ENCODE measurements around the gene ARFGEF3. TPM values are rescaled to one million over a fixed set of nuclear protein-coding genes. Genes with fewer than 3 reads are reported as not detected.
"Not testable (repeated sequence)": the region's sequence is repeated elsewhere in the genome, so short reads cannot be mapped to it uniquely, and the experiment has no call there.

ARFGEF3 gene
- polyA plus RNA-seq, 4 donors, result 1.2 to 8.6 (median 5.8) TPM

- DNase-seq (ENCODE audit: low read depth in 4 of 4, low spot score in 3 of 4), result no peak
Measured at GRCh38 chr6:138211048-138211581, 49.4 kb downstream of the ARFGEF3 start.

- DNase-seq (ENCODE audit: low read depth in 4 of 4, low spot score in 3 of 4), result no peak
Measured at GRCh38 chr6:138211601-138212000, 49.9 kb downstream of the ARFGEF3 start.

- DNase-seq (ENCODE audit: low read depth in 4 of 4, low spot score in 3 of 4), result not testable (repeated sequence)
Measured at GRCh38 chr6:138212530-138212929, 50.8 kb downstream of the ARFGEF3 start.

GRCh38 chr6:138215093-138215782 lies 53.5 kb downstream of the ARFGEF3 start:
- DNase-seq (ENCODE audit: low read depth in 4 of 4, low spot score in 3 of 4), result no peak

GRCh38 chr6:138218449-138218848 lies 56.7 kb downstream of the ARFGEF3 start, which contains the start of gene PBOV1:
Gene PBOV1, minus strand, starts transcription at chr6:138218491. Its CDS starts 96 bp downstream, at chr6:138218395.
- no peak for DNase-seq (ENCODE audit: low read depth in 4 of 4, low spot score in 3 of 4)

GRCh38 chr6:138219398-138219797 lies 57.7 kb downstream of the ARFGEF3 start:
- DNase-seq (ENCODE audit: low read depth in 4 of 4, low spot score in 3 of 4), result no peak

GRCh38 chr6:138219901-138220300 lies 58.2 kb downstream of the ARFGEF3 start:
- no peak for DNase-seq (ENCODE audit: low read depth in 4 of 4, low spot score in 3 of 4)

- DNase-seq (ENCODE audit: low read depth in 4 of 4, low spot score in 3 of 4), result no peak
Measured at GRCh38 chr6:138222901-138223546, 61.3 kb downstream of the ARFGEF3 start.

- DNase-seq (ENCODE audit: low read depth in 4 of 4, low spot score in 3 of 4), result no peak
Measured at GRCh38 chr6:138225953-138226352, 64.2 kb downstream of the ARFGEF3 start.

- DNase-seq (ENCODE audit: low read depth in 4 of 4, low spot score in 3 of 4), result no peak
Measured at GRCh38 chr6:138226700-138227315, 65.1 kb downstream of the ARFGEF3 start.

GRCh38 chr6:138227316-138227781 lies 65.6 kb downstream of the ARFGEF3 start:
- no peak for DNase-seq (ENCODE audit: low read depth in 4 of 4, low spot score in 3 of 4)

GRCh38 chr6:138229072-138229471 lies 67.3 kb downstream of the ARFGEF3 start:
- DNase-seq (ENCODE audit: low read depth in 4 of 4, low spot score in 3 of 4), result no peak

GRCh38 chr6:138229663-138230179 lies 68.0 kb downstream of the ARFGEF3 start:
- DNase-seq (ENCODE audit: low read depth in 4 of 4, low spot score in 3 of 4), result no peak

- DNase-seq (ENCODE audit: low read depth in 4 of 4, low spot score in 3 of 4), result no peak
Measured at GRCh38 chr6:138230221-138230620, 68.5 kb downstream of the ARFGEF3 start.

- no peak for DNase-seq (ENCODE audit: low read depth in 4 of 4, low spot score in 3 of 4)
Measured at GRCh38 chr6:138230759-138231380, 69.1 kb downstream of the ARFGEF3 start.

GRCh38 chr6:138231381-138231886 lies 69.7 kb downstream of the ARFGEF3 start:
- DNase-seq (ENCODE audit: low read depth in 4 of 4, low spot score in 3 of 4), result peak in 1 of 4 donors; percentile 21

- DNase-seq (ENCODE audit: low read depth in 4 of 4, low spot score in 3 of 4), result no peak
Measured at GRCh38 chr6:138234363-138234762, 72.6 kb downstream of the ARFGEF3 start.

- DNase-seq (ENCODE audit: low read depth in 4 of 4, low spot score in 3 of 4), result no peak
Measured at GRCh38 chr6:138235205-138235604, 73.5 kb downstream of the ARFGEF3 start.

- DNase-seq (ENCODE audit: low read depth in 4 of 4, low spot score in 3 of 4), result no peak
Measured at GRCh38 chr6:138235693-138236092, 74.0 kb downstream of the ARFGEF3 start.

GRCh38 chr6:138237463-138237862 lies 75.7 kb downstream of the ARFGEF3 start:
- DNase-seq (ENCODE audit: low read depth in 4 of 4, low spot score in 3 of 4), result no peak
